ENCODE data around the gene SIGLEC12.
"Not testable (repeated sequence)": the region's sequence is repeated elsewhere in the genome, so short reads cannot be mapped to it uniquely, and the experiment has no call there.

SIGLEC12 gene

DNA sequence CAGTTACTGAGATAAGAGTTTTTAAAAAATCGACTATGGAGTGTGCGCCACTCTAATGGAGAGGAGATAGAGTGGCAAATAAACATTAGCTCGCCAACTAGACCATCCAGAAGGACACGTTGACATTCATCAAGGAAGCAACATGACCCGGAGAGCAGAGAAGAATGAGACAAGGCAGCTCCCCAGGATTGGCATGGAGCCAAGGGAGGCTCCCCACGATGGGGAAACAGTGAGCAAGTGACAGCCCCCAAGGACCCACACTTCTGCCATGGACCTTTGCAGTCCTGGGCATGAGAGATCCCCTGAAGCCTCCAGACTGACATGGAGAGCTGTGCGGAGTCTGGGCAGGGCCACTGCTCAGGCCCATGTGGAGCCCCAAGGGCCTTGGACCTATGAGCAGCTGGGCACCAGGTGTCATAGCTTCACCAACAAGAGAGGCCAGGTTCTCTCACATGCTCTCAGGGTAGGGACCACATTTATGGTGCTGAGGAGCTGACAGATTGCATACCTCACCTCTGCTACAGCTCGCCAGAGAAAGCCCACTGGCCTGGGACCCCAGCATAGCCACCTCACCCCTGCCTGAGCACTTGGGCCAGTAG, 23.2 kb upstream of the SIGLEC12 start:
- DNase-seq (ENCODE audit: low read depth) = no peak

DNA sequence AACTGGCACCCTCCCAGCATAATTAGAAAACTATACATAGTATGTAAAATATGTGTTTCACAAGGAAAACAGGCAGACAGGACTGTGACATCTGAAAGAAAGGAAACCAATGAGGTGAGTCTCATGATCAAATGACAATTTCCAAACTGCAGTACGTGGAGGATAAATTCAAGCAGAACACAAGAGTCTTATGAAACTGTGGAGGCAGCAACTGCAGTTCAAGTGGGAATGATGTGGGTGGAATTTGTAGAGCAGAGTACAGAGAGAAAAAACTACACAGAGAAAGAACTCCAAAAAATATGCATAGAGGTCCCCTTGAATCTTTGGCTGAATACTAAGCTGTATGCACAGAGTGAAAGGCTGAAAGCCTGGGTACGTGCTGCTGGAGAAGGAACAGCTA, 20.2 kb upstream of the SIGLEC12 start:
- DNase-seq (ENCODE audit: low read depth) = no peak

DNA sequence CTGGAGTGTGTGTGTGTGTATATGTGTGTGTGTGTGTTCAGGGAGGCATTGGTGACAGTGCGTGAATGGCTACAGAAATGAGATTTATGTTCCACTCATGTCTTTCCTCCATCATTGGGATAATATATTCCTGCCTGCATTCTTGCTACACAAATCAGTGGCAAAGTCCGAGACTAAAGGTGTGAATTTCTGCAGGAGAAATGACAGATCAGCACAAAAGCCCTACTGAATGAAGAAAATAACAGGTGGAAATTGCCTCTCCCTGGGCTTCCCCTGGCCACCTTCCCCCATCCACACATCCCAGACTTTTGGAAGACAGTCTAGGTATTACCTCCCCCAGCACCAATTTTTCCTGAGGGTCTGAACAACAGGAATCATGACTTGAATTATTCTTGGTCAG, 19.8 kb upstream of the SIGLEC12 start:
- no peak for DNase-seq (ENCODE audit: low read depth)

DNA sequence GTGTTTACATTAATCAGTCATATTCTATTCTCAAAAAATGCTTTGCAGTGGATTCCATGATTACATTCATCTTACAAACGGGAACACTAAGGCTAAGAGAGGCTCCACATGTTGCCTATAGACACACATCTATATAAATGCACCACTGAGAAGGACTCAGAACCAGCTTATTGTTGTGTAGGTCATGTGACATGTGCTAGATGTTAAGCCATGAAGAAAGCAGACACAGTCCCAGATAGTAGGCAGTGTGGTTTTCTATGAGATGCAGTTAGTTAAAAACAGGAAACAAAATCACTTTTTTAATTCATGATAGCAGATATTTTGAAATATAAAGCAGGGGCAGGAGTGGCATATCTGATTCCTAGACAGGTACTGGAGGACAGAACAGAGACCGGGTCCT, 19.1 kb upstream of the SIGLEC12 start:
- no peak for DNase-seq (ENCODE audit: low read depth)

DNA sequence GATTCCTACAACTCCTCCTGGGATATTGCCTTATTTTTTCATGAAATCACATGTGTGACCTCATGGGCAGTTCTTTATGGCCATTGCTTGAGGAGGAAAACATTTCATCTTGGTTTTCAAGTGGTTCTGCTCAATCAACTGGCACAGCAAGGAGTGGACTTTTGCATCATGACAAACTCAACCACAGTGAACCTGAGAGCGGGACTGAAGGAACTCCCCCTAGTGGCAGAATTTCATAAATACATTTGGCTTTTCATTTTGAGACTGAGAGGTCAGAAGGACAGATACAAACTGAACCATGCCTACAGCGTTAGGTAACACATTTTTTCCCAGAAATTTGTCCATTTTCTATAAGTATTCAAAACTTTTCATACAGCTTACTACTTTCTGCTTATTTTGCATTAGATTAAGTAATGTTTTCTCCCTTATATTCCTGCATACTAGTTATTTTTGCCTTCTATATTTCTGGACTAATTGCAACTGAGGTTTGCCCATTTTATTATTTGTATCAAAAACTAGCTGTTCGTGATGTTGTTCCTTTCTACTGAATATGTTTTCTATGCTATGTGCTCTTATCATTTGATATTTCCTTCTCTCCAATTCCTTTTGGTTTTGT, 13.4 kb upstream of the SIGLEC12 start:
- DNase-seq (ENCODE audit: low read depth) = peak; percentile 22

DNA sequence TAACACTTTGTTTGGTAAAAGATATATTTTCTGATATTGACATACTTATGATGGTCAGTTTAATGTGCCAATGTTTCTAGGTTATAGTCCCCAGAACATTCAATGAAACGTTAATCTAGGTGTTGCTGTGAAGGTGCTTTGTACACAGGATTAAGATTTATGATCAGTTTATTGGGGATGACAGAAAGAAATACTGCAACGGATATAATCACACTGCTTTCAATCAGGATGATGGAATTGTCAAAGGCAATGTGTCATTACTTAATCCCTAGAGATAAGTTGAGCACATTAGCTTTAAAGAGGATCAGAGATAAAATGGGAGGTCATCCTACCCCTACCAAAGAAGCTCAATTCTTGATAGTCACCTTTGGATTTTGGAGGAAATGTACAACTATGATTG, 12.4 kb upstream of the SIGLEC12 start:
- no peak for DNase-seq (ENCODE audit: low read depth)

DNA sequence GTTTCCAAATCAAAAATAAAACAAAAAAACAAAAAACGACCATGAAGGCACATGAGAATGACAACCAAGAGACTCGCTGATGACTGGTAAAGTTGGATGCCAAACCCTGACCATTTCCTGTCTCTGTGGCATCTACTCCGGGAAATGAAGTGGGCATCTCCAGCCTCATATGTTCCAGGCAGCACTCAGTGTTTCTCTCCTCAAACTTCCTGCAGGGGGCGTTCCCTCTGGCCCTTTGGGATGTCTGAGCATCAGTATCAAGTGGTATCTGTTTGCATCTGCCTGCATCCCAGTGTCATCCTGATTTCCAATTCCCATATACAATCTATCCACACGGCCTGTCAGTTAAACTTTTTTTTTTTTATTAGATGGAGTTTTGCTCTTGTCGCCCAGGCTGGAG, 9.8 kb upstream of the SIGLEC12 start:
- DNase-seq (ENCODE audit: low read depth) = no peak

DNA sequence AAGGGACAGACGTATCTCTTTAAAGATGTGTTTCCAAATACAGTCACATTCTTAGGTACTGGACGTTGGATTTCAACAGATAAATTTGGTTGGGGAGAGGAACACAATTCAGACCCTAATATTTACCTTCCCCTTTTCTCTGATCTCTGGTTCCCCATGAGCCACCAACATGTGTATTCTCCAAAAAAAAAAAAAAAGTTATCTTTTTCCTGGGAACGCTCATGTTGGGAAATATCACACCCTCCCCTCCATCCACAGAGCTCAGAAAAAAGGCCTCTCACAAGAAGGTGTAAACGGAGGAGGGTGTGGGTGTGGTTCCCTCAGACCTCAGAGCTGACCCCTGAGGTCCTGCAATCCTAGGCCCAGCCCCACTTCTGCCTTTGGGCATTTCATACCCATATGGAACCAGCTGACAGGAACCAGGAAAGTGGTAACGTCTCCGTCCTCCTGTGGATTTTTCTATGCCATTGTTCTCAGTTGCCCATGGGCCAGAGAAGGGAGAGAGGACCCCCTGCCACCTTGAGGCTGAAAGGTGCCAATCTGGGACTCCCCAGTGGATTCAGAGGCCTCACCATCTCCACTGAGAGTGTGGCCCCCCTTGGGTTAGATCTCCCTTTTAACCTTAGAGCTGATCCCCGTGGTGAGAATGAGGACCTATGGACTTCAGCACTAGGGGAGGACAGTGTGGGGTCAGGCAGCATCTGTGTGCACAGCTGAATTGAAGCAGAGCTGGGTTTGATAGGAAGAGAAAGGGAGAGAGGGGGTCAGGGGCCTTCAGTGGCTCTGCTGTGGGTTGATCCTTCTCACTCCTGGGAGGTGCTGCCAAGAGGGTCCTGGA, 8.4 kb upstream of the SIGLEC12 start:
- no peak for DNase-seq (ENCODE audit: low read depth)

DNA sequence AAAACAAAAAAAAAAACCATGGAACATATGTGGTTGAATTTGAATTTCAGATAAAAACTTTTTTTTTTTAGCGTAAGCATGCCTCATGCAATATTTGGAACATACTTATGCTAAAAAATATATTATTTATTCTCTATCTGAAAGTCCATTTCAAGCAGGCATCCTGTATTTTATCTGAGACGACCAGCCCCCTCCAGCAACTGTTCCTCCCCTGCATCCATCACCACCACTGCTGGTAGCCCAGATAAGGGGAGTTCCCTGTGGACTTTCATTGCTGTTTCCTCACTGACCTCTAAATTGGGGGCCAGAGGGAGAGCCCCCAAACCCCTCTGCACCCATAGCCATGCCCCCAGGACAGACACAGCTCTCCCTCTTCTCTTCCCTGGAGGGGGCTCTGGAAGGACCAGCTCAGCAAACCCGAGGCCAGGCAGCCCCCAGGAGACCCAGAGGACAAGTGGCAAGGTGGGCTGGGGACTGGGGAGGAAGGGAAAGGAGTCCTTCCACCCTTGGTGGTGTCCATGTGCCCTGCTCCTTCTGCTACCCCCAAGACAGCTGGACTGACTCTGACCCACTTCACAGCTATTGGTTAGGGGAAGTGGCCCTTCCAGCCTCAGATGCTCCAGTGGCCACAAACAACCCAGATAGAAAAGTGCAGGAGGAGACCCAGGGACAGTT, 6.6 kb upstream of the SIGLEC12 start:
- no peak for DNase-seq (ENCODE audit: low read depth)

DNA sequence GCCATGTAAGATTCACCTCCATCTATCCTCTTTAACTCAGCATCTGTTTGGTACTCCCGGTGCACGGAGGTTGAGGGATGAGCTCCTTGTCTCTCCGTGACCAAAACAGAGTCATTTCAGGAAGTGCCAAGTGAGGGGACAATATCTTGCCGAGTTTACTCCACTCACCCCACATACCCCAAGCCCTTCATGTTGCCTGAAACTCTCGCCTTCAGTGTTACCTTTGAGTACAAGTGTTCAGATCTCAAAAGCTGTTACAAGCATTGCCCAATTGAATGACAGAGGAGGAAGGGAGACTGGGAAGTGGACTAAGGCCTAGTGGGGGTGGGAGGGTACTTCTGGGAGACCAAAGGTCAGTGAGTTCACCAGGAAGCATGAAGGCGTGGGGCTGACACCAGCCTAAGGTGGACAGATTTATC, 6.0 kb upstream of the SIGLEC12 start:
- DNase-seq (ENCODE audit: low read depth) = no peak

DNA sequence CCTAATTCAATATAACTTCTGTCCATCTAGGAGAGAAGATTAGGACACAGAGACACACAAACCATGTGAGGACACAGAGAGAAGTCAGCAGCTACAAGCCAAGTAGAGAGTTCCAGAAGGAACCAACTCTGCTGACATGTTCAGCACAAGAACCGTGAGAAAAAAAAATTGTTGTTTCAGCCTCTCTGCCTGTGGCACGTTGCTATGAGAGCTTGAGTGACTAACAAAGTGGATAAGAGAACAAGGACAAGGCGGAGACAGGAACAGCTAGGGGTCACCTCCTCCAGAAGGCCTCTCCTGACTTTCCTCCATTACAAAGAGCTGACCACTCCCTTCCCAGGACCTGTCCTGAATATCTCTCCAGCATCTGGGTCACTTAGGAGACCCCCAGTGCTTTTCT, 5.6 kb upstream of the SIGLEC12 start:
- DNase-seq (ENCODE audit: low read depth) = no peak

DNA sequence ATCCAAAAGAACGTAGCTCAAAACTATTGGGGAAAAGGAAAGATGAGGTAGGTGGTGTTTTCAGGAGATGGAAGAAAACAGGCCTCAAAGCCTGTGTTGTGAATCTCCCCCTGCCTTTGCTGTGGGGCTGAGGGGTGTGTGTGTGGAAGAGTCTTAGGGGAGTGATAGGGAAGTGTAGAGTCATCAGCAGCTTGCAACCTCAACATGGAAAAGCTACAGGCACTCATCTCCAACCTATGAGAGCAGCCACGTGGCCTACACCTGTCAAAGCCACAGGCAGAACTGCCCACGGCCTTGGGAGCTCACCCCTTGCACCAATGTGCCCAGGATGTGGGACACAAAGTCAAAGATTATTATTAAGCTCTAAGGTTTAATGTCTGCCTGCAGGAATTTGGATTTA, 4.3 kb upstream of the SIGLEC12 start:
- DNase-seq (ENCODE audit: low read depth) = no peak

DNA sequence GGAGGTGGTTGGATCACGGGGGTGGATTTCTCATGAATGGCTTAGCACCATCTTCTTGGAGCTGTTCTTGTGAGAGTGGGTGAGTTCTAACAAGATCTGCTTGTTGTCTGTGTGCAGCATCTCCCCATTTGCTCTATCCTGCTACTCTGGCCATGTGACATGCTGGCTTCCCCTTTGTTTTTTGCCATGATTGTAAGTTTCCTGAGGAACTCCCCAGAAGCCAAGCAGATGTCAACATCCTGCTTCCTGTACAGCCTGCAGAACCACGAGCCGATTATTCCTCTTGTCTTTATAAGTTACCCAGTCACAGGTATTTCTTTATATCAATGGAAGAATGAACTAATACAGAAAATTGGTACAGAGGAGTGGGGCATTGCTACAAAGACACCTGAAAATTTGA, 2.3 kb upstream of the SIGLEC12 start:
- no peak for DNase-seq (ENCODE audit: low read depth)

DNA sequence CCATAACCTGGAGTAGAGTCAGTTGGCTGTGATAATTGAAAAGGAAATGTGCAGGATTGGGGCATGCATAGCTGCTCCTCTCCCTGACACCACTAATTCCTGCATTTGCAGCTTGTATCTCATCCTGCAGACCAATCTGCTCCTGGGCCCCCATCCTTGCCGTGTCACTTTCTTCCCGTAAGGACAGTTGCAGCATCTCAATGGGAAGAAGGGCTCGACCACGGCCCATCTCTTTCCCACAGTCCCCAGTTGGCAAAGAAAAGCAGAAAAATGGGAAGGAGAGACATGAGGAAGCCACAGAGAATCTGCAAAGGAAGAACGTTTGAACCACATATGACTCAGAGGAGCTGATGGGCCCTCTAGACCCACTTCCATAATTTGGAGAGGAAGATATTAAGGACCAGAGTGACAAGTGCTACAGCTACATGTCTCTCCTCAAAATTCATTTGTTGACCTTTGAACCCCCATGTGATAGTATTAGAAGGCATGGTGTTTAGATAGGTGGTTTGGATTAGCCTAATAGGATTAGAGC, 1.8 kb upstream of the SIGLEC12 start:
- DNase-seq (ENCODE audit: low read depth) = no peak

DNA sequence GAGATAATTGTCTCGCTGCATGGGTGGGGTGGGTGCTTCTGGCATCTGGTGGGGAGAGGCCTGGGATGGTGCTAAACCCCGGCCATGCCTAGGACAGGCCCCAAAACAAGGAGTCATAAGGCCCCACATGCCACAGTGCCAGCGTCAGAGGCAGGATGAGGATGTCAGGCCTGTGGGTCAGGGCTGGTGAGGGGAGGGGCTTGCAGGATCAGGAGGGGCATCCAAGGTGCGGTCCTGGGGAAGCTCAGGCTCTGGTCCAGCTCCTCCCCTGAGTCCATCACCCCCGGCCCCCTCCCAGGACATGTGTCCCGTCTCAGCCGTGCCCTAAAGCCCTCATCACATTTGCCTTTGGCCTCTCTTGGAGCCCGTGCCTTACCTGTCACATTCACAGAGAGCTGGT, 669 bp downstream of the SIGLEC12 start:
- not testable (repeated sequence) for DNase-seq (ENCODE audit: low read depth)

DNA sequence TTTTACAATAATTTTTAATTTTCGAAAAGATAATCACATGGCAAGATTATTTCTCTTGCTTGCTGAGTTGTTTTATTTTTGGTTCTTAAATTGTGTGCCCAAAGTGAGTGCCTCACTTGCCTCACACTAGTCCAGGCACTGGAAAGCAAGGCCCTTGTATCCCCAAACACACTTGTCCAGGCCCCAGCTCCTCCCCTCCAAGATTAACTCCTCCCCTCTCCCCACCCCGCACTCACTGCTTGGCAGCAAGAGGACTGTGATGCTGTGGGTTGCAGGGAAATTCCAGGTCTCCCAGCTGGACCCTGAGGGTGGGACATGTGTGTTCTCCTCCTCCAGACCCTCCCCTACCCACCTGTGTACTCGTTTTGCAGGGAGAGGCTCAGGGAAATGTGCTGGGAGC, 3.9 kb downstream of the SIGLEC12 start:
- DNase-seq (ENCODE audit: low read depth) = no peak

DNA sequence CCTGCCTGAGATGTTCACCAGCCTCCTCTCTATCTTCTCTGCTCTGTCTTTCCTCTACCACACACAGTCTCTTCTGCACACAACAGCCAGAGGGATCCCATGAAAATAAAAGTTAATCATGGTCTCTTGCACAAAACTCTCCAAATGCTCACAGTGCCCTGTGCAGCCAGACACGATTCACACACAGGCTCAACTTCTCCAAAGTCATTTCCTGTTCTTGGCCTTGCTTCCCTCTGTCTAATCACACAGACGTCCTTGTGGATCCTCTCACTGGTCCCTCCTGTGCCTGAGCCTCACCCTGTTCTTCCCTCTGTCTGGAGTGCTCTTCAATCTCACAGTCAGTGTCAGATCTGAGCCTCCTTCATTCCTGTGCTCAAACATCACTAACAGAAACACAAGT, 7.8 kb downstream of the SIGLEC12 start:
- no peak for DNase-seq (ENCODE audit: low read depth)

DNA sequence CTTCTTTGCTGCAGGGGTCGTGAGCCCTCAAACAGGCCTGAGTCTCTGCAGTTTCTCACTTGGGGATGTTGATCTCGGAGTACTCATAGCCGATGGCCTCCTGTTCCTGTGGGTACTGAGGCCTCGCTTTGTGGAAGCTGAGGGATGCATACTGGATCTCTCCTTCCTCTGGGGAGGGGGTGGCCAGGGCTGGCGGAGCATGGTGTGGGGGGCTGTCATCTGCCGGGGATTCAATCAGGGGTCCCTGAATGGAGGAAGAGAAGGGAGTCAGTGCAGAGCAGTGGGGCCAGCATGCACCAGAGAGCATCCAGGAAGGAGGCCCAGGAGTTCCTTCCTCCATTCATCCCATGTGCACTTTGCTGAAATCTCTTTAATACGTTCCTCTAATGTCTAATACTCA, 10.0 kb downstream of the SIGLEC12 start:
- DNase-seq (ENCODE audit: low read depth) = no peak

DNA sequence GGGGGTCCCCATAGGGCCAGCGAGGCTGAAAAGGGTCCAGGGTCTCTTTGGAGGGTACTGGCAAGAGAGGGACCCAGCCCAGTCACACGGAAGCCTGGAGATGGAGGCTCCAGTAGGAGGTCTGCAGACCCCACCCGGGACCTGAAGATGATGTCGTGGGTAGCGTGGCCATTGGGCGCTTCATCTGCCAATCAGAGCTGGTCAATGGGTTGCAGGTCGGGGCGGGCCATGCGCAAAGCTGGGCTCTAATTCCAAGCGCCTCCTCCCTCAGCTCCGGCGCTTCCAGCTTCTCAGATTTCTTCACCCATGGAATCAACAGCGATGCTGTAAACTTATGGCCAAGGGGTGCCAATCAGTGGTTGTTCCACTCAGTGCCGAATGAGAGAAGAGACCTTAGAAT, 10.9 kb downstream of the SIGLEC12 start:
- DNase-seq (ENCODE audit: low read depth) = no peak

DNA sequence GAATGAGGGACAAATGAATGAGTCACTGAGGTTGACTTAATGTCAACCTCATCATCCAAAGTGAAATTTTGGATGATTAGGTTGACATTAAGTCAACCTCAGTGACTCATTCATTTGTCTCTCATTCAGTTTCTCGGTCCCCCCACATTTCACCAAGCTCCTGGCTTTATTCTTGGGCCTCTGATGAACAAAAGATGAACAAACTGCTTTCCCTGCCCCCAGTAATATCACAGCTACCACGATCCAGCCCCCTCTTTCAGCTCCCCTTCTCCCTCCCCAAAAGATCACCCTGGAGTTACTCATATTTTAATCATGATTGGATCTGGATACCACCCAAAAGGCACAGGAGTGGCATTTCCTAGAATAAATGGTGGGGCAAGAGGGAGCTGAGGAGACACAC, 12.5 kb downstream of the SIGLEC12 start:
- DNase-seq (ENCODE audit: low read depth) = peak; percentile 35

DNA sequence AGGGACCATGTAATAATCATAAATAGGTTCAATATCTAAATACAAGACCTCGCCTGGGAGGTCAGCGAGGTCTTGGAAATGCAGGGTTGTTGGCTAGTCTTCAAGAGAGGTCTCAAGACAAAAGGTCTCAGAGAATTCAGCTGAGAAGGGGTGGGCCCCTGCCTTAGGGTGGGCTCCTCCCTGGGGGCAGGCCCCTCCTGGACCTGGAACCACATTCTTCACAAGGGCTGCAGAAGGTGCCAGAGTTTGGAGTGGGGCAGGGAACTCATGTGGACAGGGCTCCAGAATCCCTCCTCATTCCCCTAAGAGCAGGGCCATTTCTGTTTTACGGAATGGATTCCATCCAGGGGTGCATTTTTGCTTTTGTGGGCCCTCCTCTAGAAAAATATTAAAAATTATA, 13.1 kb downstream of the SIGLEC12 start:
- no peak for DNase-seq (ENCODE audit: low read depth)

DNA sequence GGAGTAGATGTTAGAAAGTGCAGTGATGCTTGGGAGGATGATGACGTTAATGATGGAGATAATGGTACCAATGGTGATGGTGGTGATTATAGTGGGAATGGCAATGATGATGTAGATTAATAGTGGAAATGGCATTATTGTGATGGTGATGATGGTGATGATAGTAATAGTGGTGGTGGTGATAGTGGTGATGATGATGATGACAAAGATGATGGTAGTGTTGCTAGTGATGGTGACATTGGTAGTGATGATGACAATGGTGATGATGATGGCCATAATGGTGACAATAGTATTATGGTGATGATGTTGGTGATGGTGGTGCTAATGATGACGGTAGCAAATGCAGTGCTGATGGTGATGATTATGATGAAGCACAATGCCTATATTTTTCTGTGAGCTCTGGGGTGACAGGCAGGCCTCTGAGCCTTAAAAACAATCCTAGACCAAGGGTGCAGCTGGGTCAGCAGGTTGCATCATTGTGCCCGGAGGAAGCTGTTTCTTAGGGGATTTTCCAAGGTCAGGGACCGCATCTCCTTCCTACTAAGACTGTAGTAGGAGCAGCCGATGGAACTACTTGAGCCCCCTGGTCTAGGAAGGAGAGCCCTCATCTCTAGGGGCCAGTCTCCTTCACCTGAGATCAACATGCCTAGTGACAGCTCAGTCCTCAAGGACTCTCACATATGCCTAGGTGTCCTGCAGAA, 15.5 kb downstream of the SIGLEC12 start:
- DNase-seq (ENCODE audit: low read depth) = no peak
